CD14-positive monocyte (primary cell): ENCODE measurements around the gene PFDN2. TPM values are rescaled to one million over a fixed set of nuclear protein-coding genes. Genes with fewer than 3 reads are reported as not detected.

ENCODE experiments used
- DNase-seq, 3 donors: peaks; one replicate each; pipeline ENCODE4 v3.0.0-alpha.2; 2011 to 2022
- H2AFZ ChIP-seq: 2 replicates; pipeline ENCODE4 v1.6.0; 2012; ENCODE audit warnings: mild to moderate bottlenecking, low read depth, low read length, inconsistent platforms; ENCODE audit not compliant: insufficient read depth, poor library complexity, severe bottlenecking
- H3K27ac ChIP-seq, 2 donors: 1 replicate in 1 of 2; 2 replicates in 1 of 2; pipeline ENCODE4 v1.5.1; 2012 to 2013; ENCODE audit warnings: low read length in 2 of 2, control low read depth in 1 of 2, inconsistent platforms in 1 of 2, low read depth in 1 of 2, mild to moderate bottlenecking in 1 of 2
- H3K27me3 ChIP-seq, 2 donors: one replicate each; pipeline versions ENCODE4 v1.6.0 to v1.6.1; 2011 to 2013; ENCODE audit warnings: low read length in 2 of 2; ENCODE audit not compliant: control insufficient read depth in 2 of 2, insufficient read depth in 2 of 2
- H3K36me3 ChIP-seq, 2 donors: replicated peaks in 1 of 2; 1 replicate in 1 of 2; 2 replicates in 1 of 2; pipeline versions ENCODE4 v1.5.1 to v1.6.1; 2012 to 2013; ENCODE audit warnings: low read length in 2 of 2, control low read depth in 1 of 2, inconsistent platforms in 1 of 2, mild to moderate bottlenecking in 1 of 2; ENCODE audit not compliant: insufficient read depth in 2 of 2, control insufficient read depth in 1 of 2
- H3K4me1 ChIP-seq, 2 donors: 1 replicate in 1 of 2; 2 replicates in 1 of 2; pipeline versions ENCODE4 v1.5.1 to v1.6.1; 2012 to 2013; ENCODE audit warnings: low read length in 2 of 2, control low read depth in 1 of 2, inconsistent platforms in 1 of 2, mild to moderate bottlenecking in 1 of 2, moderate library complexity in 1 of 2; ENCODE audit not compliant: insufficient read depth in 2 of 2, control insufficient read depth in 1 of 2
- H3K4me2 ChIP-seq: replicated peaks from 2 replicates; pipeline ENCODE3; 2012; ENCODE audit warnings: low read length, moderate library complexity, mild to moderate bottlenecking; ENCODE audit not compliant: poor library complexity, severe bottlenecking; ENCODE audit errors: extremely low read depth
- H3K4me3 ChIP-seq, 3 experiments: fragments of 200-600 bp in 1 of 3; sonication (generic) in 1 of 3; replicated peaks in 1 of 3; 1 replicate in 2 of 3; 2 replicates in 1 of 3; pipeline ENCODE4 v1.5.1; 2011 to 2013; ENCODE audit warnings: low read length in 3 of 3, mild to moderate bottlenecking in 3 of 3, control low read depth in 2 of 3, low read depth in 2 of 3, inconsistent platforms in 1 of 3, moderate library complexity in 1 of 3
- H3K79me2 ChIP-seq: 2 replicates; pipeline ENCODE4 v1.6.0; 2012; ENCODE audit warnings: mild to moderate bottlenecking, control low read depth, inconsistent platforms, low read length, moderate library complexity; ENCODE audit not compliant: insufficient read depth
- H3K9ac ChIP-seq: 2 replicates; pipeline ENCODE4 v1.6.0; 2017; ENCODE audit warnings: low read length, mild to moderate bottlenecking; ENCODE audit not compliant: insufficient read depth, poor library complexity, severe bottlenecking
- H3K9me3 ChIP-seq, 2 donors: replicated peaks in 1 of 2; 1 replicate in 1 of 2; 2 replicates in 1 of 2; pipeline versions ENCODE4 v1.5.1 to v1.6.1; 2012 to 2013; ENCODE audit warnings: low read length in 2 of 2, control low read depth in 1 of 2; ENCODE audit not compliant: control insufficient read depth in 1 of 2, insufficient read depth in 1 of 2
- H4K20me1 ChIP-seq: 2 replicates; pipeline ENCODE4 v1.6.0; 2012; ENCODE audit warnings: mild to moderate bottlenecking, low read length, control low read depth, moderate library complexity; ENCODE audit not compliant: insufficient read depth
- H3K27ac Mint-ChIP-seq, 7 donors: one replicate each; pipeline ENCODE4 v1.8.0; 2020; ENCODE audit warnings: mild to moderate bottlenecking in 7 of 7, mixed read lengths in 7 of 7, moderate library complexity in 6 of 7, inconsistent platforms in 2 of 7
- H3K27me3 Mint-ChIP-seq, 3 donors: one replicate each; pipeline ENCODE4 v1.8.0; 2021 to 2022; ENCODE audit warnings: low read depth in 3 of 3, mild to moderate bottlenecking in 3 of 3, mixed read lengths in 3 of 3, moderate library complexity in 3 of 3, inconsistent platforms in 1 of 3
- H3K36me3 Mint-ChIP-seq, 2 donors: one replicate each; pipeline ENCODE4 v1.8.0; 2020; ENCODE audit warnings: mixed read lengths in 2 of 2, inconsistent platforms in 1 of 2, mild to moderate bottlenecking in 1 of 2
- H3K4me1 Mint-ChIP-seq: one replicate; pipeline ENCODE4 v1.8.0; 2020; ENCODE audit warnings: mild to moderate bottlenecking, mixed read lengths
- H3K4me3 Mint-ChIP-seq, 2 donors: one replicate each; pipeline ENCODE4 v1.8.0; 2020; ENCODE audit warnings: mild to moderate bottlenecking in 2 of 2, mixed read lengths in 2 of 2, moderate library complexity in 1 of 2
- H3K9me3 Mint-ChIP-seq, 7 donors: one replicate each; pipeline ENCODE4 v1.8.0; 2020 to 2022; ENCODE audit warnings: mixed read lengths in 7 of 7, mild to moderate bottlenecking in 6 of 7, moderate library complexity in 6 of 7, inconsistent platforms in 2 of 7
- WGBS: methylation state at CpG from one replicate; pipeline ENCODE4 v1.1.5; 2013; ENCODE audit warnings: missing lambda C conversion rate; ENCODE audit not compliant: insufficient coverage; 5-methylcytosine and 5-hydroxymethylcytosine counted together
- intact Hi-C, 2 donors: fragments of 100-400 bp; cut with micrococcal nuclease; formaldehyde crosslinking; loops; one replicate each; pipeline versions ENCODE4 v1.15.0 to v1.15.1; 2023
- polyA plus RNA-seq, 3 donors: library from polyadenylated mRNA; depleted of rRNA in 1 of 3; unstranded in 2 of 3; stranded (reverse) in 1 of 3; fragments of 300-500 nt in 2 of 3; fragments of >200 nt in 1 of 3; fragmentation: Illumina TruSeq in 2 of 3; gene quantifications; 1 replicate in 2 of 3; 2 replicates in 1 of 3; pipeline ENCODE4 v1.2.3, GENCODE V29; 2012 to 2021
- TF ChIP-seq, protein P1 (sequence below): fragments of 200-600 bp; IDR thresholded peaks from one replicate; pipeline ENCODE4 v1.8.0; 2022; ENCODE audit warnings: antibody characterized with exemption, mild to moderate bottlenecking

PFDN2 gene
- polyA plus RNA-seq, 3 donors: 59.1 to 80.7 (median 65.6) TPM

GRCh38 chr1:161162806-161163205 lies 45.0 kb upstream of the PFDN2 start:
- no peak for DNase-seq
- Histone ChIP-seq H3K4me1 (peaks cover 34 to 52% of the 10 kb centered on the region in 2 donors), H3K27ac (peak overlapping the region in 1 of 2 donors; percentile 32), H3K27me3 (no peaks in the 10 kb centered on the region), H3K36me3 (peaks cover 28 to 51% of the 10 kb centered on the region in 2 donors), H3K79me2 (peaks cover 20% of the 10 kb centered on the region), H3K4me3 (no peak overlapping the region), H3K9me3 (no peaks in the 10 kb centered on the region), H2AFZ (no peak overlapping the region), H4K20me1 (no peaks in the 10 kb centered on the region), H3K4me2 (no peak overlapping the region), H3K9ac (no peak overlapping the region)
- Mint-ChIP-seq H3K27ac (peak overlapping the region in 3 of 7 donors; percentile 17 to 31 (median 25)), H3K27me3 (peaks cover 0 to 2% (median 0%) of the 10 kb centered on the region in 3 donors), H3K4me3 (no peak overlapping the region), H3K36me3 (peaks cover 38 to 55% of the 10 kb centered on the region in 2 donors), H3K9me3 (no peaks in the 10 kb centered on the region), H3K4me1 (peaks cover 54% of the 10 kb centered on the region)
- intact Hi-C loops: no loop called here
- TF ChIP-seq, protein P1, sequence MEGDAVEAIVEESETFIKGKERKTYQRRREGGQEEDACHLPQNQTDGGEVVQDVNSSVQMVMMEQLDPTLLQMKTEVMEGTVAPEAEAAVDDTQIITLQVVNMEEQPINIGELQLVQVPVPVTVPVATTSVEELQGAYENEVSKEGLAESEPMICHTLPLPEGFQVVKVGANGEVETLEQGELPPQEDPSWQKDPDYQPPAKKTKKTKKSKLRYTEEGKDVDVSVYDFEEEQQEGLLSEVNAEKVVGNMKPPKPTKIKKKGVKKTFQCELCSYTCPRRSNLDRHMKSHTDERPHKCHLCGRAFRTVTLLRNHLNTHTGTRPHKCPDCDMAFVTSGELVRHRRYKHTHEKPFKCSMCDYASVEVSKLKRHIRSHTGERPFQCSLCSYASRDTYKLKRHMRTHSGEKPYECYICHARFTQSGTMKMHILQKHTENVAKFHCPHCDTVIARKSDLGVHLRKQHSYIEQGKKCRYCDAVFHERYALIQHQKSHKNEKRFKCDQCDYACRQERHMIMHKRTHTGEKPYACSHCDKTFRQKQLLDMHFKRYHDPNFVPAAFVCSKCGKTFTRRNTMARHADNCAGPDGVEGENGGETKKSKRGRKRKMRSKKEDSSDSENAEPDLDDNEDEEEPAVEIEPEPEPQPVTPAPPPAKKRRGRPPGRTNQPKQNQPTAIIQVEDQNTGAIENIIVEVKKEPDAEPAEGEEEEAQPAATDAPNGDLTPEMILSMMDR: no peak
- WGBS: 100% methylated on average over 1 of the region's 10 CpGs

- H3K27me3 ChIP-seq: no peaks in the 10 kb centered on the region
- intact Hi-C loops: no loop called here
- Mint-ChIP-seq H3K36me3 (peaks cover 45 to 61% of the 10 kb centered on the region in 2 donors), H3K4me3 (no peak overlapping the region), H3K27ac (peak overlapping the region in 2 of 7 donors; percentile 15 to 38), H3K4me1 (peaks cover 49% of the 10 kb centered on the region), H3K27me3 (peaks cover 0 to 1% (median 0%) of the 10 kb centered on the region in 3 donors), H3K9me3 (no peaks in the 10 kb centered on the region)
- H2AFZ ChIP-seq: no peak overlapping the region
- peak overlapping the region in 1 of 2 donors; percentile 32 for H3K27ac ChIP-seq
- peaks cover 36 to 59% of the 10 kb centered on the region in 2 donors for H3K36me3 ChIP-seq
- no peak for DNase-seq
- no peak overlapping the region for H3K4me2 ChIP-seq
- H3K9me3 ChIP-seq: no peaks in the 10 kb centered on the region
- WGBS: 95% methylated on average over 3 of the region's 7 CpGs
- TF ChIP-seq, protein P1: no peak
- no peaks in the 10 kb centered on the region for H4K20me1 ChIP-seq
- peaks cover 20% of the 10 kb centered on the region for H3K79me2 ChIP-seq
- H3K4me1 ChIP-seq: peaks cover 30 to 48% of the 10 kb centered on the region in 2 donors
- H3K4me3 ChIP-seq: no peak overlapping the region
- no peak overlapping the region for H3K9ac ChIP-seq
Measured at GRCh38 chr1:161162052-161162451, 44.2 kb upstream of the PFDN2 start.
